HG02870 (cell line): ENCODE measurements around the gene PROKR2.

Source experiments
- ATAC-seq: cut with Tn5 transposase; IDR thresholded peaks from one replicate; pipeline ENCODE4 v1.9.1; 2021; ENCODE audit warnings: mild to moderate bottlenecking, moderate library complexity; ENCODE audit not compliant: unreplicated experiment

Gene PROKR2

GRCh38 chr20:5290596-5290995, 26.2 kb downstream of the PROKR2 start:
- no peak for ATAC-seq

GRCh38 chr20:5282561-5282960, 34.2 kb downstream of the PROKR2 start:
- ATAC-seq = no peak

- no peak for ATAC-seq
These were observed 37.1 kb downstream of the PROKR2 start for GRCh38 chr20:5279661-5280060.

- no peak for ATAC-seq
These were observed 44.5 kb downstream of the PROKR2 start for GRCh38 chr20:5272268-5272667.

- no peak for ATAC-seq
These were observed 46.2 kb downstream of the PROKR2 start for GRCh38 chr20:5270603-5271002.

- no peak for ATAC-seq
These were observed 48.3 kb downstream of the PROKR2 start for GRCh38 chr20:5268449-5268848.

GRCh38 chr20:5267092-5267491, 49.7 kb downstream of the PROKR2 start:
- ATAC-seq = no peak
